VCaP (cell line): ENCODE results near the gene RET.

Experiments used
- H3K27ac ChIP-seq: fragments of 450-650 bp; 2 replicates; pipeline ENCODE4 v1.5.1; 2017
- TF ChIP-seq, protein P1 (sequence below): fragments of 450-650 bp; conservative IDR thresholded peaks from 2 replicates; pipeline ENCODE4 v1.5.1; 2017; ENCODE audit warnings: mild to moderate bottlenecking, moderate library complexity

RET gene

DNA sequence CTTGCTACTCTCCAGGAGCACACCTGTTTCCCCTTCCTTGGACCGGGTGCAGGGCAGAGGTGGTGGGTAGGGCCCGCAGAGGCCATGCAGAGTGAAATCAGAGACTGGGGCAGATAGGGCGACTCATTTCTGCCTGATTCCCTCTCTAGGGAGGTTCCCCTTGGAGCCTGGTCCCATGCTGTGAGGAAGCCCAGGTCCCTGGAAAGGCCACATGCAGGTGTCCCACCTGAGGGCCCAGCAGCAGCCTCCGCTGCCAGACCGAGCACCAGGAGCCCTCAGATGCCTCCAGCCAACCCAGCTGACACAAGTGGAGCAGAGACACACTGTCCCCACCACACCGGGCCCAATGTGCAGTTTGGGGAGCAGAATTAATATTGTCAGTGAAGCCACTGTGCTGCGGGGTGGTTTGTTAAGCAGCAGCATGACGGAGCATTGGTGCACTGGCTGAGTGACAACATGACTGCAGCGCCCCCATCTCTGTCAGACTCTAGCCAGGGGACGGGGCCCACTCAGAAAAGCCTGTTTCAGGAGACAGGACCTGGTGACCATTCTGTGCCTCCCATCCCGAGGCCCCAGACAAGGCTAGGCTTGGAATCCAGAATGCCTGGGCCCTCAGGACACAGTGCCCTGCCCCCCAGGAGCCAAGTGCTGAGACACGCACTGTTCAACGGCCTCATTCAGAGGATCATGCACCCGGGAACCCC, 30.4 kb upstream of the RET start:
- TF ChIP-seq, protein P1, sequence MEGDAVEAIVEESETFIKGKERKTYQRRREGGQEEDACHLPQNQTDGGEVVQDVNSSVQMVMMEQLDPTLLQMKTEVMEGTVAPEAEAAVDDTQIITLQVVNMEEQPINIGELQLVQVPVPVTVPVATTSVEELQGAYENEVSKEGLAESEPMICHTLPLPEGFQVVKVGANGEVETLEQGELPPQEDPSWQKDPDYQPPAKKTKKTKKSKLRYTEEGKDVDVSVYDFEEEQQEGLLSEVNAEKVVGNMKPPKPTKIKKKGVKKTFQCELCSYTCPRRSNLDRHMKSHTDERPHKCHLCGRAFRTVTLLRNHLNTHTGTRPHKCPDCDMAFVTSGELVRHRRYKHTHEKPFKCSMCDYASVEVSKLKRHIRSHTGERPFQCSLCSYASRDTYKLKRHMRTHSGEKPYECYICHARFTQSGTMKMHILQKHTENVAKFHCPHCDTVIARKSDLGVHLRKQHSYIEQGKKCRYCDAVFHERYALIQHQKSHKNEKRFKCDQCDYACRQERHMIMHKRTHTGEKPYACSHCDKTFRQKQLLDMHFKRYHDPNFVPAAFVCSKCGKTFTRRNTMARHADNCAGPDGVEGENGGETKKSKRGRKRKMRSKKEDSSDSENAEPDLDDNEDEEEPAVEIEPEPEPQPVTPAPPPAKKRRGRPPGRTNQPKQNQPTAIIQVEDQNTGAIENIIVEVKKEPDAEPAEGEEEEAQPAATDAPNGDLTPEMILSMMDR = no peak
- H3K27ac ChIP-seq = no peak overlapping the region

DNA sequence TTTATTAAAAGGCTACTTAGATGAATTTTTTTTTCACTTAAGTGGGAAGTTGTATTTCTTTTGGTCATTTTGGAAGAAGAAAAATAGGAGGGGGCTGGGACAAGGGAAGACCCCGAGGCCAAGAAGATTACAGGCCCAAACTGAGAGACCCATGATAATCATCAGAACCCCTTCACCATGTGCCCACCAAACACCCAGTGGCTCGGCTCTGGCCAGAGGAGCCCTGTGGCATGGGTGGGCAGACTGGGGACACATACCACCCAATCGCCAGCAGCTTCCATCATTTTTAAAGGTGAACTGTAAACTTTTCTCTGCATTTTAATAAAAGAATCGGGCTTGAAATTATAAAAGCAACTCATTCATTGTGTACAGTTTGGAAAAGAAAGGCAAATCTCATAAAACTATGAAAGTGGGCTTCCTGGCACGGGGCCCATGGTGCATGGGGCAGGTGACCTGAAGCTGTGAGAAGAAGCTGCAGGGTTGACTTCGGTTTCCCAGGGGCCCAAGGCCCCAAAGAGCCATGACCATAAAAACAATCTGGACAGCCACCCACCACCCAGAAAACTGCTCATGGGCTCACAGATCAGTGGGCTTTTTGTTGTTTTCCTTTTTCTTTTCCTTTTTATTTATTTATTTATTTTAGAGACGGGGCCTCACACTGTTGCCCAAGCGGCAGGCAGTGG, 29.4 kb upstream of the RET start:
- TF ChIP-seq, protein P1 = no peak
- no peak overlapping the region for H3K27ac ChIP-seq

DNA sequence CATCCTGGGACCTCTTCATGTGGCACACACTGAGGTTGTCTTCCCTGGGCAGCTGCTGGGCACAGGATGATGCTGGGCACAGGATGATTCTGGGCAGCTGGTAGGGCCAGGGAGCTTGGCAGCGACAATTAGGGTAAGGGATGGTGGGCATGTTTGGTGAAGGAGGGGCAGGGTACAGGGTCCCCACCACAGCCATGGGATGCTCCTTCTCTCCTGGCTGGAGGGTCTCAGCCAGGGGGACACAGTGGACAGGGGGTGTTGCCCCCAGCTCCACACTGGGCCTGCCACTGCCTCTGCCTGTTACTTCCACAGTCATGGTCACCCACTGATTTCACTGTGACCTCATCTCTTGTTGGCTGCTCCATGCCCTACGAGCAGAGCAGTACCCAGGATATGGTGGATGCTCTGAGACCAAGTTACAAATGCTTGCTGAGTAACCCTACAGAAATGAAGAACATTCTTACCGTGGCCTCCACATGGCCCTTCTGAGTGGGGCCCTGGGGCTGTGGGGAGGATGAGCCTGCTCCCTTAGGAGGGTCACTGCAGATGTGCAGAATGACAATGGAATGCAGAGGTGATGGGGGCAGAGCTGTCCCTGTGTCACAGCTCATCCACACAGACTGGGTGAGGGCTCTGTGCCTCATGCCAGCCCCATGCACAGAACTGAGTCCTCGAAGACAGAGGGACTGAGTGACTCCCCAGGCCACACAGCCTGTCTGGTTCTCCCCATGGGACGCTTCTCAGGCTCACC, 28.4 kb upstream of the RET start:
- no peak overlapping the region for H3K27ac ChIP-seq
- TF ChIP-seq, protein P1 = no peak

DNA sequence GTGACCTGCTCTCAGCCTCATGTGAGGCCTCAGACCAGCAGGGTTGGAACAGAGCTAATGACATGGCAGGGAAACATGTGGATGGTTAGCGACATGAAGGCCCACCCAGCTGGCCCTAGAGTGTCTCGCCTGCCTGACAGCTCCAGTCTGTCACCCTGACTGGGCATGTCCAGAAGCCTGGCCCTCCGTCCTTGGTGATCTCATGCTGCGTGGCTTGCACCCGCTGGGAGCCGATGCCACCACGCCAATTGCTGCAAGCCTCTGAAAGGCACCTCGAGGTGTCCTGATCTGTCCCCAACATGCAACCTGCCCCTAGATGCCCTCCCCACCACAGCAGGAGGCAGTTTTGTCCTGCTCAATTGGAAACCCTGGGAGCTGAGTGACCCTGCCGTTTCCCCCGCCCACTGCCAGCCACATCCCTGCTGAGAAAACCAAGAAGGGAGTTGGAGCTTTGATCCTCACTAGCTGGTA, 27.8 kb upstream of the RET start:
- no peak overlapping the region for H3K27ac ChIP-seq
- TF ChIP-seq, protein P1 = no peak

DNA sequence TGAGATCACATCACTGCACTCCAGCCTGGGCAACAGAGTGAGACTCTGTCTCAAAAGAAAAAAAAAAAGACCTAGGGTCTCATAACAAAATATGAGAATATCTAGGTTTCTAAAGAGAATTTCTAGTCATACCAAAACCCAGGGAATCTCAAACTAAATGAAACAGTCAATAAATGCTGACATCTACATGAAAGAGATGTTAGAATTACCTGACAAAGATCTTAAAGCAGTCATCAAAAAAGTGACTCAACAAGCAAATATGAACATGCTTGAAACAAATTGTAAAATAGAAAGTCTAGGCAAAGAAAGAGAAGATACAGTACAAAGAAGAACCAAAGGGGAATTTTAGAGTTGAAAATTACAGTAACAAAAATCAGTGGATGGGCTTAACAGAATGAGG, 26.9 kb upstream of the RET start:
- no peak overlapping the region for H3K27ac ChIP-seq
- TF ChIP-seq, protein P1 = no peak

DNA sequence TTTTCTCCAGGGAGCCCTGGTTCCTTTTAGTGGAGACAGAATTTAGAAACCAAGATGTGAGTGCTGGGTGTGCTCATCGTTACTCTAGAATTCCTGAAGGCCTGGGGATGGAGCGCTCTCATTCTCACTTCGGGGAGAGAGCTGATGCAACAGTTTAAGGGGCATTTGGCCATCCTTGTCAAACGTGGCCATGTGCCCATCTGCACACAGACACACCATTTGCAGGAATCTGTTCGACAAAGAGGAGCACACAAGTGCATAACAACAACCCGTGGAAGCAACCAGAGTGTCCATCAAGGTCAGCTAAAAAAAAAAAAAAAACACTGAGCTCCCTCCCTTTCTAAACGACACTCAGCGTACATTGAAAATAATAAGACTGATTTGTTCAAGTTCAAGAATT, 23.0 kb upstream of the RET start:
- TF ChIP-seq, protein P1 = no peak
- H3K27ac ChIP-seq = no peak overlapping the region

DNA sequence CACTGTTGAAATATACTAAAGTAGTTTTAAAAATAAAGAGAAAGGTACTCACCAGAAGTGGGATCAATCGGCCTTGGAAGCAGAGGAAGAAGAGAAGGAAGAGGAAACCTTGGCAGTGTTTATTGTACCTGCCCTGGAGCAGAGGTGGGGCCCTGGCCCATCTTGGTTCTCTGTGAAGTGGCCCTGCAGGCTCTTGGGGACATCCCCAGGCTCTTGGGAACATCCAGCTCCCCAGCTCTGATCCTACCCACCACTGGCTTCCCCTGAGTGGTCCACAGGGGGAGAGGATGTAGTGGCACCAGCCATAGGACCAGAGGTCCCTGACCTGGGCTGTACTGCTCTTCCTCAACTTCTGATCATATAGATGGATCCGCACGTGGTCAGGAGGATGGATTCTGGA, 22.3 kb upstream of the RET start:
- peak overlapping the region; percentile 80; the same call in 1 of the 2 replicates for H3K27ac ChIP-seq
- TF ChIP-seq, protein P1 = no peak
